Tibial nerve (tissue), 3 donors: ENCODE data around the gene RASGRF1.

Experiments used
- POLR2A ChIP-seq, 2 donors: fragments of 450-650 bp; IDR thresholded peaks; one replicate each; pipeline ENCODE4 v1.6.1; 2017; ENCODE audit warnings: antibody characterized with exemption in 2 of 2, mild to moderate bottlenecking in 2 of 2, moderate library complexity in 2 of 2
- TF ChIP-seq, protein P1 (sequence below), 5 experiments: fragments of 200-600 bp in 3 of 5; fragments of 450-650 bp in 2 of 5; sonication (generic) in 3 of 5; IDR thresholded peaks; one replicate each; pipeline ENCODE4 v1.5.1; 2016 to 2019; ENCODE audit warnings: antibody characterized with exemption in 5 of 5, mild to moderate bottlenecking in 3 of 5, moderate library complexity in 2 of 5

DNA sequence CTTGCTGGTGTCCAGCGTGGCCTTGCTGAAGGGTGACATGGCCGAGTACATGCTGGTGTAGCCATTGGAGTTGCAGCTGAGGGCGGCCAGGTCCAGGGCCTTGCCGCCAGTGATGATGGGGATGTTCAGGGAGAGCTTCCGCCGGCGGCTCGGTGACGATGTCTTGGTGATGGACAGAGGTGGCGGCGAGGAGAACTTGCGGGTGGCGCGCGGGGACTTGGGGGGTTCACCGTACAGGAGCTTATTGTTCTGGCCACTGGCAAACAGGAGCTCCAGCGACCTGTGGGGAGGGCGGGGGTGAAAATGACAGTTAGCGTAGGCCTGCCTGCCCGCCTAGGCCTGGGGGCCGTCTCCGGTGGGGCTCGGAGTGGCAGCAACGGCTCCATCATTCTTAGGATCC, 86.7 kb downstream of the RASGRF1 start:
- TF ChIP-seq, protein P1, sequence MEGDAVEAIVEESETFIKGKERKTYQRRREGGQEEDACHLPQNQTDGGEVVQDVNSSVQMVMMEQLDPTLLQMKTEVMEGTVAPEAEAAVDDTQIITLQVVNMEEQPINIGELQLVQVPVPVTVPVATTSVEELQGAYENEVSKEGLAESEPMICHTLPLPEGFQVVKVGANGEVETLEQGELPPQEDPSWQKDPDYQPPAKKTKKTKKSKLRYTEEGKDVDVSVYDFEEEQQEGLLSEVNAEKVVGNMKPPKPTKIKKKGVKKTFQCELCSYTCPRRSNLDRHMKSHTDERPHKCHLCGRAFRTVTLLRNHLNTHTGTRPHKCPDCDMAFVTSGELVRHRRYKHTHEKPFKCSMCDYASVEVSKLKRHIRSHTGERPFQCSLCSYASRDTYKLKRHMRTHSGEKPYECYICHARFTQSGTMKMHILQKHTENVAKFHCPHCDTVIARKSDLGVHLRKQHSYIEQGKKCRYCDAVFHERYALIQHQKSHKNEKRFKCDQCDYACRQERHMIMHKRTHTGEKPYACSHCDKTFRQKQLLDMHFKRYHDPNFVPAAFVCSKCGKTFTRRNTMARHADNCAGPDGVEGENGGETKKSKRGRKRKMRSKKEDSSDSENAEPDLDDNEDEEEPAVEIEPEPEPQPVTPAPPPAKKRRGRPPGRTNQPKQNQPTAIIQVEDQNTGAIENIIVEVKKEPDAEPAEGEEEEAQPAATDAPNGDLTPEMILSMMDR (IDR thresholded peaks at IDR 0.05): no peak
- TF ChIP-seq POLR2A (IDR thresholded peaks at IDR 0.05): no peak
